HepG2 (cell line): ENCODE measurements around the gene CBX2. TPM values are rescaled to one million over a fixed set of nuclear protein-coding genes. Genes with fewer than 3 reads are reported as not detected.

Source experiments
- ATF1 ChIP-seq: IDR thresholded peaks from 2 replicates; pipeline ENCODE4 v1.6.1; 2016; ENCODE audit warnings: mild to moderate bottlenecking, control low read depth
- BHLHE40 ChIP-seq: IDR thresholded peaks from 2 replicates; pipeline ENCODE4 v1.6.1; 2011; ENCODE audit warnings: low read length, improper control_type of control experiment
- HDAC1 ChIP-seq: sonication (generic); formaldehyde crosslinking; IDR thresholded peaks from 2 replicates; pipeline ENCODE4 v1.5.1; 2020; ENCODE audit warnings: mild to moderate bottlenecking, missing genetic modification reagents
- POLR2G ChIP-seq: fragments of 200-400 bp; formaldehyde crosslinking; IDR thresholded peaks from 2 replicates; pipeline ENCODE4 v1.6.1; 2018; ENCODE audit warnings: mild to moderate bottlenecking, low read depth, low read length, moderate library complexity
- REXO4 ChIP-seq: sonication (generic); formaldehyde crosslinking; IDR thresholded peaks from 2 replicates; pipeline ENCODE4 v1.8.0; 2022; ENCODE audit warnings: missing genetic modification reagents, mild to moderate bottlenecking, borderline replicate concordance
- TARDBP ChIP-seq: sonication (generic); formaldehyde crosslinking; IDR thresholded peaks from 2 replicates; pipeline ENCODE4 v1.8.0; 2022; ENCODE audit warnings: mild to moderate bottlenecking, missing genetic modification reagents
- TFDP2 ChIP-seq: sonication (generic); formaldehyde crosslinking; IDR thresholded peaks from 2 replicates; pipeline ENCODE4 v1.4.0; 2020; ENCODE audit warnings: missing genetic modification reagents
- TOE1 ChIP-seq: sonication (generic); formaldehyde crosslinking; IDR thresholded peaks from 2 replicates; pipeline ENCODE4 v1.4.0; 2020; ENCODE audit warnings: mild to moderate bottlenecking, missing genetic modification reagents
- ZNF382 ChIP-seq: sonication (generic); formaldehyde crosslinking; IDR thresholded peaks from 2 replicates; pipeline ENCODE4 v1.5.0; 2020; ENCODE audit warnings: missing genetic modification reagents, mild to moderate bottlenecking, borderline replicate concordance
- ZNF512B ChIP-seq: sonication (generic); formaldehyde crosslinking; IDR thresholded peaks from 2 replicates; pipeline ENCODE4 v1.5.1; 2020; ENCODE audit warnings: missing genetic modification reagents, mild to moderate bottlenecking, borderline replicate concordance
- ZNF841 ChIP-seq: sonication (generic); formaldehyde crosslinking; IDR thresholded peaks from 2 replicates; pipeline ENCODE4 v1.8.1; 2023; ENCODE audit warnings: missing genetic modification reagents, borderline replicate concordance
- polyA plus RNA-seq, 8 experiments: library from polyadenylated mRNA; depleted of rRNA in 3 of 8; stranded (reverse) in 7 of 8; unstranded in 1 of 8; fragments of >200 nt; fragmentation: Illumina TruSeq in 4 of 8; extraction: Trizol in 4 of 8; gene quantifications; 2 replicates each; pipeline versions ENCODE4 v1.2.1 to v1.2.3, GENCODE V29; 2011 to 2016; ENCODE audit warnings: low read depth in 4 of 8, missing spikeins in 1 of 8, mixed read lengths in 1 of 8; ENCODE audit not compliant: insufficient read depth in 1 of 8
- total RNA-seq, 5 experiments: library from RNA; depleted of rRNA; stranded (reverse); fragments of >200 nt; fragmentation: Illumina TruSeq; extraction: Trizol; gene quantifications; 2 replicates each; pipeline ENCODE4 v1.2.3, GENCODE V29; 2016; ENCODE audit warnings: low read depth in 1 of 5
- TF ChIP-seq, protein P1 (sequence below): sonication (generic); formaldehyde crosslinking; IDR thresholded peaks from 2 replicates; pipeline ENCODE4 v1.5.0; 2020; ENCODE audit warnings: missing genetic modification reagents
- TF ChIP-seq, protein P2 (sequence below): sonication (generic); formaldehyde crosslinking; IDR thresholded peaks from 2 replicates; pipeline ENCODE4 v1.4.0; 2020; ENCODE audit warnings: missing genetic modification reagents
- TF ChIP-seq, protein P3 (sequence below): IDR thresholded peaks from 2 replicates; pipeline ENCODE4 v1.6.1; 2016; ENCODE audit warnings: missing biosample characterization, missing genetic modification reagents, low read depth
- TF ChIP-seq, protein P4 (sequence below): sonication (generic); formaldehyde crosslinking; IDR thresholded peaks from 2 replicates; pipeline ENCODE4 v1.8.0; 2022; ENCODE audit warnings: low read depth, missing genetic modification reagents

CBX2 gene
- total and polyA plus RNA-seq, 2 of the 13 experiments (the other 11 are each of a cell fraction or from before 2014, with no cell fraction given) = 14.5 to 31.1 TPM

DNA sequence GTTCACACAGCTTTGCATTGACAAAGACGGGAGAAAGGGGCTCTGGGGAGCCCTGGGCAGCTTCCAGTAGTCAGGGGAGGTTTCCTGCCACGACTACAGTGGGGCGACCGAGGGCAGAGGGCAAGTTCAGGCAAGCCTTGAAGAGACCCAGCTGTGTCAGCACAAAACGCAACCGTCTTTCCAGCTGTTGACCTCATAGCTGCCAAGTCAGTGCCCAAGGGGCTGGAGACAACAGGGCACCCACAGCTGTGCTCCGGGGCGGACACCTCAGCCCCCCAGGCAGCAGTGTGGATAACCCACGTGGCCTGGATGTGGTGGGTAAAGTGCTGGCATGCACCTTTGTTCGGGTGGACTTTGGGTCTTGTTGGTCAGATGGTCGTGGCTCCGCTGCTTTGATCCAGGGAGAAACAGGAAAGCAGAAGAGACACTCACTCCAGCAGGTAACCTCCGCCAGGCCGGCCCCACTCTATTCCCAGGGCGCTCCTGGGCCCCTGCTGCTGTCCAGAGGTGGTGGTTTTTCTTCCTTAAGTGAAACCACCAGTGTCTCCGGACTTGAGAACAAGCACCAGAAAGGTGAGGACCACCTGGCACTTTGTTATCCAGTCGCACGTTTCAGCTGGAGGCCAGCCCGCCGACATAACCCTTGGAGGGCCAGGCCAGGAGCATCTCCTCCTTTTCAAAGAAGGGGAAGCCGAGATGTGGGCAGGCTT, 17.6 kb upstream of the CBX2 start (continued):
- TF ChIP-seq, protein P1, sequence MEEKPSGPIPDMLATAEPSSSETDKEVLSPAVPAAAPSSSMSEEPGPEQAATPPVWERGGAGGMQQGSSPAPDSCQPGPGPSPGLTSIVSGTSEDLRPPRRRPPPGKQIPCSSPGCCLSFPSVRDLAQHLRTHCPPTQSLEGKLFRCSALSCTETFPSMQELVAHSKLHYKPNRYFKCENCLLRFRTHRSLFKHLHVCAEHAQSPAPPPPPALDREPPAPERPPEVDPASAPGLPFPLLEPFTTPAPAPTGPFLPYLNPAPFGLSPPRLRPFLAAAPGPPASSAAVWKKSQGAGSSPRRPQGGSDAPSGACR = peak; percentile 93
- TF ChIP-seq ZNF382 (no peak), TOE1 (no peak), ZNF841 (CRISPR knock-in tag) (no peak), TFDP2 (CRISPR knock-in tag) (peak; percentile 80), POLR2G (peak; percentile 63), ATF1 (no peak), REXO4 (peak; percentile 81; the same call in 1 of the 2 replicates), HDAC1 (CRISPR knock-in tag) (peak; percentile 86), BHLHE40 (peak; percentile 50; the same call in 1 of the 2 replicates), ZNF512B (peak; percentile 96), TARDBP (peak; percentile 88)
- TF ChIP-seq, protein P2, sequence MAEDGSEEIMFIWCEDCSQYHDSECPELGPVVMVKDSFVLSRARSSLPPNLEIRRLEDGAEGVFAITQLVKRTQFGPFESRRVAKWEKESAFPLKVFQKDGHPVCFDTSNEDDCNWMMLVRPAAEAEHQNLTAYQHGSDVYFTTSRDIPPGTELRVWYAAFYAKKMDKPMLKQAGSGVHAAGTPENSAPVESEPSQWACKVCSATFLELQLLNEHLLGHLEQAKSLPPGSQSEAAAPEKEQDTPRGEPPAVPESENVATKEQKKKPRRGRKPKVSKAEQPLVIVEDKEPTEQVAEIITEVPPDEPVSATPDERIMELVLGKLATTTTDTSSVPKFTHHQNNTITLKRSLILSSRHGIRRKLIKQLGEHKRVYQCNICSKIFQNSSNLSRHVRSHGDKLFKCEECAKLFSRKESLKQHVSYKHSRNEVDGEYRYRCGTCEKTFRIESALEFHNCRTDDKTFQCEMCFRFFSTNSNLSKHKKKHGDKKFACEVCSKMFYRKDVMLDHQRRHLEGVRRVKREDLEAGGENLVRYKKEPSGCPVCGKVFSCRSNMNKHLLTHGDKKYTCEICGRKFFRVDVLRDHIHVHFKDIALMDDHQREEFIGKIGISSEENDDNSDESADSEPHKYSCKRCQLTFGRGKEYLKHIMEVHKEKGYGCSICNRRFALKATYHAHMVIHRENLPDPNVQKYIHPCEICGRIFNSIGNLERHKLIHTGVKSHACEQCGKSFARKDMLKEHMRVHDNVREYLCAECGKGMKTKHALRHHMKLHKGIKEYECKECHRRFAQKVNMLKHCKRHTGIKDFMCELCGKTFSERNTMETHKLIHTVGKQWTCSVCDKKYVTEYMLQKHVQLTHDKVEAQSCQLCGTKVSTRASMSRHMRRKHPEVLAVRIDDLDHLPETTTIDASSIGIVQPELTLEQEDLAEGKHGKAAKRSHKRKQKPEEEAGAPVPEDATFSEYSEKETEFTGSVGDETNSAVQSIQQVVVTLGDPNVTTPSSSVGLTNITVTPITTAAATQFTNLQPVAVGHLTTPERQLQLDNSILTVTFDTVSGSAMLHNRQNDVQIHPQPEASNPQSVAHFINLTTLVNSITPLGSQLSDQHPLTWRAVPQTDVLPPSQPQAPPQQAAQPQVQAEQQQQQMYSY (CRISPR knock-in tag) = no peak
- TF ChIP-seq, protein P3, sequence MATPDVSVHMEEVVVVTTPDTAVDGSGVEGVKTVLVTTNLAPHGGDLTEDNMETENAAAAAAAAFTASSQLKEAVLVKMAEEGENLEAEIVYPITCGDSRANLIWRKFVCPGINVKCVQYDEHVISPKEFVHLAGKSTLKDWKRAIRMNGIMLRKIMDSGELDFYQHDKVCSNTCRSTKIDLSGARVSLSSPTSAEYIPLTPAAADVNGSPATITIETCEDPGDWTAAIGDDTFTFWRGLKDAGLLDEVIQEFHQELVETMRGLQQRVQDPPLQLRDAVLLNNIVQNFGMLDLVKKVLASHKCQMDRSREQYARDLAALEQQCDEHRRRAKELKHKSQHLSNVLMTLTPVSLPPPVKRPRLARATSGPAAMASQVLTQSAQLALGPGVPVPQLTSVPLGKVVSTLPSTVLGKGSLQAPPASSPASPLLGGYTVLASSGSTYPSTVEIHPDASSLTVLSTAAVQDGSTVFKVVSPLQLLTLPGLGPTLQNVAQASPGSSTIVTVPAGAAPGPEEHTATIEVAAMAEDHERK (CRISPR knock-in tag) = no peak
- TF ChIP-seq, protein P4, sequence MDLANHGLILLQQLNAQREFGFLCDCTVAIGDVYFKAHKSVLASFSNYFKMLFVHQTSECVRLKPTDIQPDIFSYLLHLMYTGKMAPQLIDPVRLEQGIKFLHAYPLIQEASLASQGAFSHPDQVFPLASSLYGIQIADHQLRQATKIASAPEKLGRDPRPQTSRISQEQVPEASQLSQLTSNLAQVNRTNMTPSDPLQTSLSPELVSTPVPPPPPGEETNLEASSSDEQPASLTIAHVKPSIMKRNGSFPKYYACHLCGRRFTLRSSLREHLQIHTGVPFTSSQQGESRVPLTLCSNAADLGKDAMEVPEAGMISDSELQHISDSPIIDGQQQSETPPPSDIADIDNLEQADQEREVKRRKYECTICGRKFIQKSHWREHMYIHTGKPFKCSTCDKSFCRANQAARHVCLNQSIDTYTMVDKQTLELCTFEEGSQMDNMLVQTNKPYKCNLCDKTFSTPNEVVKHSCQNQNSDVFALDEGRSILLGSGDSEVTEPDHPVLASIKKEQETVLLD = peak; percentile 68; the same call in 1 of the 2 replicates
